Measurements from ENCODE around the gene C1orf167.
"Not testable (repeated sequence)": the region's sequence is repeated elsewhere in the genome, so short reads cannot be mapped to it uniquely, and the experiment has no call there.

C1orf167 gene

DNA sequence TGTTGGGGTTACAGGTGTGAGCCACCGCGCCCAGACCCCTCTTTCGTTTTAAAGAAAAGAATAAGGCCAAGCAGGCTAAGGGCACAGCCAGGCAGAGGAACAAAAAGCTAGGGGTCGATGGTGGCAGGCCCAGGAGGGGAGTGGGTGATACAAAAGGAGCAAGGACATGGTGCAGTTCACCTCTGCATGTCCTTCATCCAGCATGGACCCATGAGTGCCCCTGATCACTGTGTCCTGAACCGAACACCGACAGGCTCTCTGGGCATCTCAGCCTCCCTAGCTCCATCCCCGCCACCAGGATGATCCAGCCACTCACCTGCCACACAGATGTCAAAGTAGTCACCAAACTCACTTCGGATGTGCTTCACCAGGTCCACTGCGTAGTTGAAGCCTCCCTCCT is 37.9 kb downstream of the C1orf167 start:
- Histone ChIP-seq H3K27ac (ENCODE audit: low read length) (no peak overlapping the region), H3K27me3 (ENCODE audit: low read depth, low read length) (no peaks in the 10 kb centered on the region), H3K9me3 (ENCODE audit: control insufficient read depth in 1 of 2, low read length in 2 of 2) (no peaks in the 10 kb centered on the region), H3K4me3 (ENCODE audit: low read depth in 1 of 2, low read length in 2 of 2) (no peak overlapping the region), H3K4me1 (ENCODE audit: control insufficient read depth in 1 of 2, insufficient read depth in 2 of 2, low read length in 2 of 2) (peaks cover 8 to 38% of the 10 kb centered on the region in 2 donors), H3K36me3 (ENCODE audit: control insufficient read depth in 1 of 2, insufficient read depth in 2 of 2, low read length in 2 of 2) (peaks cover 32 to 52% of the 10 kb centered on the region in 2 donors)

DNA sequence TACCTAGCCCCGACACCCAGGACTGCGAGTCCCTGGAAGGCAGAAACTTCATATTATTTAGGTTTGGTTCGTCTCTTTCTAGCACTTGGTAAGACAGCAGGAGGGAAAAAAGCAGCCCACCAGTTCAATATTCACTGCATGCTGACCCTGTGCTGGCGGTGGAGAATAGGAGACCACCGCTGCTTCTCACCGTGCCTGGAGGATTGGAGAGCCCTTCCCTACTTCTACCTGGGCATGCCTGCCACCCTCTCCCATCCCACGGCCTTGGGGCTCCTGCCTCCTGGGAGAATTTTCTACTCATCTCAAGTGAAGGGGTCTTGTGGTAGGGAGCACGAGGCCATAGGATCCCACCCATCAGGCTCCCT is 38.4 kb downstream of the C1orf167 start:
- no peaks in the 10 kb centered on the region for H3K9me3 ChIP-seq (ENCODE audit: control insufficient read depth in 1 of 2, low read length in 2 of 2)
- H3K27me3 ChIP-seq (ENCODE audit: low read depth, low read length), result no peaks in the 10 kb centered on the region
- no peak overlapping the region for H3K4me3 ChIP-seq (ENCODE audit: low read depth in 1 of 2, low read length in 2 of 2)
- peaks cover 8 to 38% of the 10 kb centered on the region in 2 donors for H3K4me1 ChIP-seq (ENCODE audit: control insufficient read depth in 1 of 2, insufficient read depth in 2 of 2, low read length in 2 of 2)
- no peak overlapping the region for H3K27ac ChIP-seq (ENCODE audit: low read length)
- H3K36me3 ChIP-seq (ENCODE audit: control insufficient read depth in 1 of 2, insufficient read depth in 2 of 2, low read length in 2 of 2), result peaks cover 27 to 47% of the 10 kb centered on the region in 2 donors

DNA sequence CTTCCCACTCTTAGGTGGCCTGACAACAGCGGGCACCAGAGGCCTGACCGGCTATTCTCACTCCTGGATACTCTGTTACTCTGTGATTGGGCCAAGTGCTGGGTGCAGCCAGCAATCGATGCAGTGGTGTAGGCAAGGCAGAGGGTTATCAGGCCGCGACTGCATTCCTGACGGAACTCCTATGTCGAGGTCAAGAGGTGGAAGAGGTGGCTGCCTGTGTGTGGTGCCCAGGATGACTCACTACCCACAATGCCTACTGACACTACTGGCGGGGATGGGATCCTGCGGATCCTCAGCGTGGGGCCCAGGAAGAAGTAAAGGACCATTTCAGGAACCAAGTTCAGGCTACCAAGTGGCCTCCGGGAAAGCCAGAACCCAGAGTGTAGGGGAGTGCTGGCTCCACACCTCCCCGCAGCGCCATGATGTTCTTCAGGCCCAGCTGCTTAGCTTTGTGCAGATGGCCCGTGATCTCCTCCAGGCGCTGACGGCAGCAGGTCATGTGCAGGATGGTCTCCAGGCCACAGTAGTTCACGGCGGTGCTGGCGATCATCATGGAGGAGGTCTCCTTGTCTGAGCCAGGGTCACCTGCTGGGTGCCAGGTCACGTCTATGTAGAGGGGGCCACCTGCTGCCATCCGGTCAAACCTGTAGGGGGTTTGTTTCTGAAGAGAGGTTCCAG is 38.9 kb downstream of the C1orf167 start:
- H3K27ac ChIP-seq (ENCODE audit: low read length), result no peak overlapping the region
- H3K9me3 ChIP-seq (ENCODE audit: control insufficient read depth in 1 of 2, low read length in 2 of 2), result no peaks in the 10 kb centered on the region
- H3K4me1 ChIP-seq (ENCODE audit: control insufficient read depth in 1 of 2, insufficient read depth in 2 of 2, low read length in 2 of 2), result peaks cover 8 to 38% of the 10 kb centered on the region in 2 donors
- H3K27me3 ChIP-seq (ENCODE audit: low read depth, low read length), result no peaks in the 10 kb centered on the region
- peaks cover 22 to 42% of the 10 kb centered on the region in 2 donors for H3K36me3 ChIP-seq (ENCODE audit: control insufficient read depth in 1 of 2, insufficient read depth in 2 of 2, low read length in 2 of 2)
- H3K4me3 ChIP-seq (ENCODE audit: low read depth in 1 of 2, low read length in 2 of 2), result no peak overlapping the region

DNA sequence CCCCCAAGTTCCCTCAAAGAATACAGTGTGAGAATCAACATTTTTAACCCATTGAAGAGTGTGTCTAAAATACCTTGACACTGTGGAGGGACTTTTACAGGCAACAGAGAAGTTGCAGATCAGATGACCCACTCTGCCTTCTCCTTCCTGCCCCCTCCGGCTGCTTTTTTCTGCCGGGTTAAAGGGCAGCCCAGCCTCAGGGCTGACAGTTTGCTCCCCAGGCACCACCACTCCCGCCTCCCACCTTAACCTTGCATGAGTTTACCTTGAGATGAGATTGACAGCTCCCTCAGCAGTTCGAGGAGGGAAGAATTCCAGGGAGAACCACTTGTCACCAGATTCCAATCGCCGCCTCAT is 40.6 kb downstream of the C1orf167 start:
- Histone ChIP-seq H3K4me1 (ENCODE audit: control insufficient read depth in 1 of 2, insufficient read depth in 2 of 2, low read length in 2 of 2) (peaks cover 20 to 50% of the 10 kb centered on the region in 2 donors), H3K27ac (ENCODE audit: low read length) (peak overlapping the region; percentile 79), H3K9me3 (ENCODE audit: control insufficient read depth in 1 of 2, low read length in 2 of 2) (no peaks in the 10 kb centered on the region), H3K36me3 (ENCODE audit: control insufficient read depth in 1 of 2, insufficient read depth in 2 of 2, low read length in 2 of 2) (peaks cover 20 to 35% of the 10 kb centered on the region in 2 donors), H3K27me3 (ENCODE audit: low read depth, low read length) (no peaks in the 10 kb centered on the region), H3K4me3 (ENCODE audit: low read depth in 1 of 2, low read length in 2 of 2) (peak overlapping the region; percentile 68)

DNA sequence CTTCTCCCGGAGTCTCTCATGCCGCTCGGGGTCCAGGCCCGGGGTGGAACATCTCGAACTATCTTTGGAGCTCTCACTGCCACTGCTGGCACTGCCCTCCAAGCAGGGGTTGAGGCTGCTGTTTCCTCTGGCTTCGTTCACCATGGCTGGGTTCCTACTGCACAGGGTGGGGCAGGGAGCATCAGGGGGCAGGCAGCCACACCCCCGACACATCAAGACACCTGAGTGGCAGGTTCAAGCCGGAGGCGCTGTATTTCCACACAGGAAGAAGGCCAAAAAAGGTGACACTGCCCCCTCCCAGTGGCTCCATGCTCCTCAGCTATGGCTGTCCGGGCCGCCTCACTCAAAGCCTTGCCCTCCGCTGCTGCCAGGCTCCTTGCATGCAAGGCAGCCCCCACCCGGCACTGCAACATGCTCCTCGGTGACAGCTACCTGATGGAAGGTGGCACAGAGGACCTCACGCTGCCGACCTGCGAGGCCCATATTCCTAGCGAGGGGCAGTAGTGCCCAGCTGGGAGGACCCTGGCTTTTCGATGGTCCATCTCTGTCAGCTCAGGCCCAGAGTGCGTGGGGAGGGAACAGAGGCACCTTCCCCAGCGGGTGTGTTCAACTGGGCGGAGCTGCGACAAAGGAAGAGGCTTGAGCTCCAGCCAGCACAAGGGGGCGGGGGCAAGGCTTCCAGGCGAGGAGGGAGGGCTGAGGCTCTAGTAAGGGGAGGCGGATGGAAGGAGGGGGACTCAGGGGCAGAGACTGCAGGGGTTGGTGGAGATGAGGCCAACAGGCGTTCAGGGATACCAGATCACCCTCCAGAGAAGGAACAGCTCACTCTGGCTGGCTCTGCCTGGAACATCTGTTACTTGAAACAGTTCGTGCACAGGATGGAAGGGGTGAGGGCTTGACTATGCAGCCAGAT is 41.2 kb downstream of the C1orf167 start:
- peak overlapping the region; percentile 79 for H3K27ac ChIP-seq (ENCODE audit: low read length)
- peaks cover 20 to 29% of the 10 kb centered on the region in 2 donors for H3K36me3 ChIP-seq (ENCODE audit: control insufficient read depth in 1 of 2, insufficient read depth in 2 of 2, low read length in 2 of 2)
- no peaks in the 10 kb centered on the region for H3K27me3 ChIP-seq (ENCODE audit: low read depth, low read length)
- peak overlapping the region; percentile 68 for H3K4me3 ChIP-seq (ENCODE audit: low read depth in 1 of 2, low read length in 2 of 2)
- H3K9me3 ChIP-seq (ENCODE audit: control insufficient read depth in 1 of 2, low read length in 2 of 2), result no peaks in the 10 kb centered on the region
- peaks cover 20 to 57% of the 10 kb centered on the region in 2 donors for H3K4me1 ChIP-seq (ENCODE audit: control insufficient read depth in 1 of 2, insufficient read depth in 2 of 2, low read length in 2 of 2)

DNA sequence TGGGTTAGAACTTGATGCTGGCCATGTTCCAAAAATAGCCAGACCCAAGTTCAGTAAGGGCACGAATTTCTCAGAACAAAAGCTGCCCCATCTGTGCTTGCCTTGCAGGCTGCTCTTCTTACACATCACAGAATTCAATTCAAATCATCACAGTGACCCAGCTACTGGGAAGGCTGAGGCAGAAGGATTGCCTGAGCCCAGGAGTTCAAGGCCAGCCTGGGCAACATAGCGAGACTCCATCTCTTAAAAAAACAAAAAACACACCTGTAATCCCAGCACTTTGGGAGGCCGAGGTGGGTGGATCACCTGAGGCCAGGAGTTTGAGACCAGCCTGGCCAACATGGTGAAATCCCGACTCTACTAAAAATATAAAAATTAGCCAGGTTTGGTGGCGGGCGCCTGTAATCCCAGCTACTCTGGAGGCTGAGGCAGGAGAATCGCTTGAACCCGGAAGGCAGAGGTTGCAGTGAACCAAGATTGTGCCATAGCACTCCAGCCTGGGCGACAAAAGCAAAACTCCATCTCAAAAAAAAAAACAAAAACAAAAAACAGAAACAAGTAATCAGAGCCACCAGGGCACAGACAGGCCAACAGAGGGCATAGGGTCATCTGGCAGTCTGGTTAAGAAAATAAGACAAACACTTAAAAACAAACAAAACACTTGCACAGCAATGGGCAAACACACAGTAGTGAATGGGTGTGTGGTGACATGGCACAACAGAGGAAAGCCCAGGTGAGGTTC is 42.1 kb downstream of the C1orf167 start:
- Histone ChIP-seq H3K4me1 (ENCODE audit: control insufficient read depth in 1 of 2, insufficient read depth in 2 of 2, low read length in 2 of 2) (peaks cover 20 to 63% of the 10 kb centered on the region in 2 donors), H3K36me3 (ENCODE audit: control insufficient read depth in 1 of 2, insufficient read depth in 2 of 2, low read length in 2 of 2) (peaks cover 14 to 24% of the 10 kb centered on the region in 2 donors), H3K27ac (ENCODE audit: low read length) (peak overlapping the region; percentile 92), H3K4me3 (ENCODE audit: low read depth in 1 of 2, low read length in 2 of 2) (peak overlapping the region; percentile 68 to 86)
- H3K27me3 ChIP-seq (ENCODE audit: low read depth, low read length); H3K9me3 ChIP-seq (ENCODE audit: control insufficient read depth in 1 of 2, low read length in 2 of 2): not testable (repeated sequence)

DNA sequence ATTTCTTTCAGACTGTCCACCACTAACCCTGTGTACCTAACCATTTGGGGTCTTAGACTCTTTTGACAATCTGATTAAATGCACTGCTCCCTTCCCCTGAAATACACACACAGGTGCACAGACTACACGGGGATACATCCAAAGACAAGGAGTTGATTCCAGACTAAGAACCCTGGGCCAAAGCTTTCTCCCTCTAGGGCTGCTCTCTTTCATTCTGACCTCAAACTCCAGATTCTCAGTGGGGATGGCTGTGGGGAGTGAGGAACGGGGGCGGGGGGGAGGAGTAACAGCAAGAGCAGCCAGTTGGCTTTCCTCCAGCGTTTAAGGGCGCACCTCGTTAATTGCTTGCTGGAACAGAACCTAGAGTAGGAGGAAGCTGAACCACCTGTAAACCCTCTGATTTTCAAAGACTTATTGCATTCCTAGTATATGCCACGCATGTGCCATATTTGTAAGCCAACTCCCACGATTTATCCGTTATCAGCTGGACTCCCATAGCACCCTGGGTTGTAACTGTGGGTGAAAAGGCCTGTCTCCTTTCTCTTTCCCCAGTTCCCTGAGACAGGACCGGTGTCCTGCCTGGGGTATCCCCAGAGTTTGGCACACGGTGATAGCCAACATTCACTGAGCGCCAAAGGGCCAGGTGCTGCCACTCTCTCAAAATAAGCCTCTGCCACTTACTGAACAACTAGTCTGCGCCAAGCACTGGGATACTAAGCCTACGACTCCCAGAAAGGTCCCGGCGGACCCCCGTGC is 42.9 kb downstream of the C1orf167 start:
- Histone ChIP-seq H3K4me3 (ENCODE audit: low read depth in 1 of 2, low read length in 2 of 2) (peak overlapping the region; percentile 64 to 86), H3K27me3 (ENCODE audit: low read depth, low read length) (no peaks in the 10 kb centered on the region), H3K9me3 (ENCODE audit: control insufficient read depth in 1 of 2, low read length in 2 of 2) (no peaks in the 10 kb centered on the region), H3K36me3 (ENCODE audit: control insufficient read depth in 1 of 2, insufficient read depth in 2 of 2, low read length in 2 of 2) (peaks cover 11 to 21% of the 10 kb centered on the region in 2 donors), H3K27ac (ENCODE audit: low read length) (peak overlapping the region; percentile 92), H3K4me1 (ENCODE audit: control insufficient read depth in 1 of 2, insufficient read depth in 2 of 2, low read length in 2 of 2) (peaks cover 20 to 63% of the 10 kb centered on the region in 2 donors)

DNA sequence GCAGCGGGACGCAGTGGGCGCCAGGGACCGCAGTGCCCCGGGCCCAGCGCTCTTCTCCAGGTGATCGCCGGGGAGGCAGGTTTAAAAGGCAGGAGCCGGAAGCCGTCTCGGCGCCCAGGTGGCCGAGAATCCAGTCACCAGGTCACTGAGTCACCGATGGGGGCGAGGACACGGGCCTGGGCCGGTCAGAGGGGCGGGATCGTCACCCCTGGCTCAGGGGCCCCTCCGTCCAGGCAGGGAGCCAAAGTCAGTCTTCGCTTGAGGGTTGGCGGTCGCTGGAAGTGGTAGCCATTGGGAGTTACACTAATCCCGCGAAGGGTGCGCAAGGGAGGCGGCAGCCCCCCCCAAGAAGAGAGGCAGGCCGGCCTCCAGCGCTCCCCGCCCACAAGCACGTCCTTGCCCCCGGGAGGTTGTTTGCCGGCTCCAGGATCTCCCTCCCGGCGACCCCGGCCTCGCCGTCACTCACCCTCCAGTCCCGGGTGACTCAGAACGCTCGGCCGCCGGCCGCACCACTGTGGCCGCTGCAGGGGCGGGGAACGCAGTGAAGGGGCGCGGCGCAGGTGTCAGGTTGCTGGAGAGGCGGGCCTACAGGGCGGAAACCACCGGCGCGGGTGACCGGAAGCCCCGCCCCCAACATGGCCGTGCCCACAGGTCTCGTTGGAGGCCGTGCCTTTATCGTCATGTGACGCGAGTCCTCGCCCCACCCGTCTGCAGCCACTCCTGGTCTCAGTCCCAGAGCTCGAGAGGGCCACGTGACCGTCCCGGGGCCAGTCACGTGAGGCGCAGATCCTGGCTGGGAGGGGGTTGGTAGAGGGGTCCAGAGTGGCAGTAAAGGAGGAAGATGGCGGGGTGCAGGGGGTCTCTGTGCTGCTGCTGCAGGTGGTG is 43.7 kb downstream of the C1orf167 start, which contains the start of the genes CLCN6 and MTHFR:
Gene CLCN6, plus strand, starts transcription at position 770 of the 885 bp plus-strand sequence. Its CDS starts 72 bp downstream, at position 842.
Gene MTHFR, minus strand, starts transcription at position 543 of the 885 bp plus-strand sequence. CDS start 2,848 bp downstream, outside the sequence.
- Histone ChIP-seq H3K27me3 (ENCODE audit: low read depth, low read length) (no peaks in the 10 kb centered on the region), H3K36me3 (ENCODE audit: control insufficient read depth in 1 of 2, insufficient read depth in 2 of 2, low read length in 2 of 2) (peaks cover 3 to 13% of the 10 kb centered on the region in 2 donors), H3K27ac (ENCODE audit: low read length) (peak within 1 kb of the TSS; percentile 92), H3K9me3 (ENCODE audit: control insufficient read depth in 1 of 2, low read length in 2 of 2) (no peaks in the 10 kb centered on the region), H3K4me1 (ENCODE audit: control insufficient read depth in 1 of 2, insufficient read depth in 2 of 2, low read length in 2 of 2) (peaks cover 20 to 63% of the 10 kb centered on the region in 2 donors), H3K4me3 (ENCODE audit: low read depth in 1 of 2, low read length in 2 of 2) (peak within 1 kb of the TSS; percentile 64 to 86)

DNA sequence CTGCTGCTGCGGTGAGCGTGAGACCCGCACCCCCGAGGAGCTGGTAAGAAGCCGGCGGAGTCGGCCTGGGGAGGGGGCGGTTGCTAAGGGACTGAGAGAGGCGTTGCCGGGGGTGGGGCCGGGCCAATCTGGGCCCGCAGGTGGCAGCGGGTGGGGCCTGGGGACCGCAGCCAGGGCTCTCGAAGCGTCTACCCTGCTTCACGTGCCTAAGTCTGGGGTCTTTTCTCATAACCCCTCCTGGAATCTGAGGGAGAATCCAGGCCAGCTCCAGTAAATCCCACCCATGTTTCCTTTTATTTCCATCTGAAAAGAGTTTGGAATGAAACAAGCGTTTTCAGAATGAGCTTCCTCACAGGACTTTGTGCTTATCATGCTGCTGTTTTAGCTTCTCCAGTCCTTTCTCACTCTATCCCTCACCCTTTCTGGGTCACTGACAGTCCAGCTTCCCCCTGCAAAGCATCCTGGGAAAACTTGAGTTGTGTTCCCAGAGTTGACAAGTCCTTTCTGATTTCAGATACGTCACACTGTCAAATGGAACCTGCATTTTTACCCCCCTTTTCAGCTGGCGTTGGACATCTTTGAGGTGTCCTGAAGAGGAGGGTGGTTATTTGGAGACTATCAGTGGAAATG is 44.4 kb downstream of the C1orf167 start:
- Histone ChIP-seq H3K9me3 (ENCODE audit: control insufficient read depth in 1 of 2, low read length in 2 of 2) (no peaks in the 10 kb centered on the region), H3K36me3 (ENCODE audit: control insufficient read depth in 1 of 2, insufficient read depth in 2 of 2, low read length in 2 of 2) (peaks cover 0 to 6% of the 10 kb centered on the region in 2 donors), H3K27me3 (ENCODE audit: low read depth, low read length) (no peaks in the 10 kb centered on the region), H3K4me1 (ENCODE audit: control insufficient read depth in 1 of 2, insufficient read depth in 2 of 2, low read length in 2 of 2) (peaks cover 20 to 59% of the 10 kb centered on the region in 2 donors), H3K27ac (ENCODE audit: low read length) (peak overlapping the region; percentile 85), H3K4me3 (ENCODE audit: low read depth in 1 of 2, low read length in 2 of 2) (peak overlapping the region; percentile 64 to 86)

Data from muscle layer of duodenum (tissue), 2 donors.